H9 (cell line): ENCODE data around the gene R3HCC1L. TPM values are rescaled to one million over a fixed set of nuclear protein-coding genes. Genes with fewer than 3 reads are reported as not detected.

Experiments used
- DNase-seq: peaks from one replicate; pipeline ENCODE4 v3.0.0-alpha.2; 2017
- H2AFZ ChIP-seq: one replicate; pipeline ENCODE4 v1.6.1; 2013; ENCODE audit warnings: mild to moderate bottlenecking, low read length, control low read depth, moderate library complexity
- H2AK5ac ChIP-seq: 2 replicates; pipeline ENCODE4 v1.6.1; 2013; ENCODE audit warnings: low read length, control low read depth, mixed read lengths; ENCODE audit not compliant: insufficient read length
- H2BK120ac ChIP-seq: one replicate; pipeline ENCODE4 v1.6.1; 2013; ENCODE audit warnings: low read depth, mild to moderate bottlenecking, low read length, control low read depth, inconsistent platforms; ENCODE audit not compliant: poor library complexity, severe bottlenecking
- H2BK12ac ChIP-seq: 2 replicates; pipeline ENCODE4 v1.6.1; 2013; ENCODE audit warnings: low read length, control low read depth, mixed read lengths, low read depth; ENCODE audit not compliant: insufficient read length
- H2BK15ac ChIP-seq: 2 replicates; pipeline ENCODE4 v1.6.1; 2013; ENCODE audit warnings: low read depth, low read length, control low read depth
- H2BK20ac ChIP-seq: one replicate; pipeline ENCODE4 v1.6.1; 2013; ENCODE audit warnings: low read depth, mild to moderate bottlenecking, low read length, control low read depth, inconsistent platforms; ENCODE audit not compliant: poor library complexity, severe bottlenecking
- H2BK5ac ChIP-seq: 2 replicates; pipeline ENCODE4 v1.6.1; 2013; ENCODE audit warnings: low read length, control low read depth, mixed read lengths; ENCODE audit not compliant: insufficient read length
- H3K14ac ChIP-seq: 2 replicates; pipeline ENCODE4 v1.6.1; 2013; ENCODE audit warnings: low read length, control low read depth; ENCODE audit not compliant: insufficient read depth
- H3K18ac ChIP-seq: 2 replicates; pipeline ENCODE4 v1.6.1; 2013; ENCODE audit warnings: low read depth, mild to moderate bottlenecking, mixed read lengths, low read length, control low read depth; ENCODE audit not compliant: insufficient read length
- H3K23ac ChIP-seq: 2 replicates; pipeline ENCODE4 v1.6.1; 2013; ENCODE audit warnings: low read length, control low read depth, mixed read lengths, low read depth; ENCODE audit not compliant: insufficient read length
- H3K23me2 ChIP-seq: 2 replicates; pipeline ENCODE4 v1.6.1; 2013; ENCODE audit warnings: low read depth, mild to moderate bottlenecking, mixed read lengths, low read length, control low read depth; ENCODE audit not compliant: insufficient read length, poor library complexity, severe bottlenecking
- H3K27ac ChIP-seq: 2 replicates; pipeline ENCODE4 v1.5.1; 2013; ENCODE audit warnings: low read length, control low read depth, mixed read lengths, low read depth; ENCODE audit not compliant: insufficient read length
- H3K27me3 ChIP-seq: 2 replicates; pipeline ENCODE4 v1.6.1; 2013; ENCODE audit warnings: low read length, control low read depth, inconsistent platforms; ENCODE audit not compliant: insufficient read depth
- H3K4ac ChIP-seq: 2 replicates; pipeline ENCODE4 v1.6.1; 2013; ENCODE audit warnings: low read depth, mild to moderate bottlenecking, control low read depth, inconsistent platforms, low read length, moderate library complexity
- H3K4me1 ChIP-seq: 2 replicates; pipeline ENCODE4 v1.6.1; 2013; ENCODE audit warnings: low read length, control low read depth, inconsistent platforms; ENCODE audit not compliant: insufficient read depth
- H3K4me2 ChIP-seq: 2 replicates; pipeline ENCODE4 v1.6.1; 2013; ENCODE audit warnings: low read length, control low read depth, mixed read lengths; ENCODE audit not compliant: insufficient read length, insufficient read depth
- H3K56ac ChIP-seq: 2 replicates; pipeline ENCODE4 v1.6.1; 2013; ENCODE audit warnings: low read depth, mild to moderate bottlenecking, mixed read lengths, low read length, control low read depth; ENCODE audit not compliant: insufficient read length
- H3K79me1 ChIP-seq: 2 replicates; pipeline ENCODE4 v1.6.1; 2013; ENCODE audit warnings: low read depth, mild to moderate bottlenecking, moderate library complexity, low read length, control low read depth, inconsistent platforms; ENCODE audit not compliant: insufficient read depth, poor library complexity, severe bottlenecking
- H3K79me2 ChIP-seq: 2 replicates; pipeline ENCODE4 v1.6.1; 2013; ENCODE audit warnings: low read length, control low read depth, inconsistent platforms; ENCODE audit not compliant: insufficient read depth
- H3K9ac ChIP-seq: 2 replicates; pipeline ENCODE4 v1.6.1; 2013; ENCODE audit warnings: low read length, control low read depth, mixed read lengths; ENCODE audit not compliant: insufficient read length; ENCODE audit errors: extremely low read depth
- H3K9me3 ChIP-seq: one replicate; pipeline ENCODE4 v1.6.1; 2013; ENCODE audit warnings: low read depth, low read length, inconsistent platforms; ENCODE audit not compliant: control insufficient read depth
- H3T11ph ChIP-seq: one replicate; pipeline ENCODE4 v1.6.1; 2013; ENCODE audit warnings: mild to moderate bottlenecking, low read length, control low read depth, inconsistent platforms
- H4K20me1 ChIP-seq: one replicate; pipeline ENCODE4 v1.6.1; 2013; ENCODE audit not compliant: control insufficient read depth, insufficient read length, insufficient read depth
- H4K5ac ChIP-seq: 2 replicates; pipeline ENCODE4 v1.6.1; 2013; ENCODE audit warnings: low read depth, mild to moderate bottlenecking, mixed read lengths, low read length, control low read depth; ENCODE audit not compliant: insufficient read length
- H4K8ac ChIP-seq: replicated peaks from 2 replicates; pipeline ENCODE4 v1.6.1; 2013; ENCODE audit warnings: low read length, control low read depth, mixed read lengths, low read depth; ENCODE audit not compliant: insufficient read length
- H4K91ac ChIP-seq: 2 replicates; pipeline ENCODE4 v1.6.1; 2013; ENCODE audit warnings: low read depth, mild to moderate bottlenecking, moderate library complexity, mixed read lengths, low read length, control low read depth; ENCODE audit not compliant: insufficient read length
- H3K27ac Mint-ChIP-seq, 3 experiments: 2 replicates in 2 of 3; 3 replicates in 1 of 3; pipeline ENCODE4 v1.8.0; 2020 to 2021; ENCODE audit warnings: mixed read lengths in 3 of 3, mild to moderate bottlenecking in 1 of 3, moderate library complexity in 1 of 3
- H3K27me3 Mint-ChIP-seq: 2 replicates; pipeline ENCODE4 v1.8.0; 2021; ENCODE audit warnings: low read depth, mild to moderate bottlenecking, moderate library complexity, mixed read lengths
- H3K36me3 Mint-ChIP-seq, 3 experiments: 2 replicates in 2 of 3; 3 replicates in 1 of 3; pipeline ENCODE4 v1.8.0; 2020 to 2021; ENCODE audit warnings: low read depth in 3 of 3, mixed read lengths in 3 of 3; ENCODE audit not compliant: insufficient read depth in 1 of 3
- H3K4me1 Mint-ChIP-seq, 2 experiments: 2 replicates each; pipeline ENCODE4 v1.8.0; 2020; ENCODE audit warnings: mixed read lengths in 2 of 2
- H3K4me3 Mint-ChIP-seq, 2 experiments: 2 replicates in 1 of 2; 3 replicates in 1 of 2; pipeline ENCODE4 v1.8.0; 2020 to 2021; ENCODE audit warnings: mild to moderate bottlenecking in 2 of 2, mixed read lengths in 2 of 2, moderate library complexity in 1 of 2
- H3K9me3 Mint-ChIP-seq, 2 experiments: 2 replicates in 1 of 2; 3 replicates in 1 of 2; pipeline ENCODE4 v1.8.0; 2020; ENCODE audit warnings: mild to moderate bottlenecking in 2 of 2, mixed read lengths in 2 of 2, moderate library complexity in 1 of 2
- CTCF ChIP-seq: fragments of 200-600 bp; sonication (generic); conservative IDR thresholded peaks from 3 replicates; pipeline ENCODE4 v1.8.0; 2021; ENCODE audit warnings: antibody characterized with exemption, mild to moderate bottlenecking
- WGBS: extraction: QIAGEN DNeasy Blood & Tissue Kit; methylation state at CpG from one replicate; pipeline ENCODE4 v1.1.7; 2013; ENCODE audit warnings: missing lambda C conversion rate, low lambda C conversion rate, mixed read lengths; ENCODE audit not compliant: insufficient read length; ENCODE audit errors: extremely low coverage; 5-methylcytosine and 5-hydroxymethylcytosine counted together
- total RNA-seq: library from RNA; stranded (reverse); gene quantifications from 2 replicates; pipeline ENCODE4 v1.2.1, GENCODE V29; 2021

Gene R3HCC1L
- total RNA-seq, 1 experiment from 2014 or later, result 18.5 TPM

- Histone ChIP-seq H2BK12ac (no peak overlapping the region), H3K9ac (no peak overlapping the region), H4K20me1 (no peaks in the 10 kb centered on the region), H2AFZ (no peak overlapping the region), H2AK5ac (no peak overlapping the region), H4K91ac (no peak overlapping the region), H3K79me1 (no peaks in the 10 kb centered on the region), H3K23me2 (no peaks in the 10 kb centered on the region), H4K8ac (no peak overlapping the region), H3K4ac (no peak overlapping the region), H3K27me3 (no peaks in the 10 kb centered on the region), H3K4me1 (no peaks in the 10 kb centered on the region), H2BK5ac (no peak overlapping the region), H3K18ac (no peak overlapping the region), H3T11ph (no peak overlapping the region), H3K27ac (no peak overlapping the region), H2BK15ac (no peak overlapping the region), H2BK20ac (no peak overlapping the region), H2BK120ac (no peak overlapping the region), H3K23ac (no peak overlapping the region), H3K9me3 (no peaks in the 10 kb centered on the region), H4K5ac (no peak overlapping the region), H3K14ac (no peak overlapping the region), H3K79me2 (no peaks in the 10 kb centered on the region), H3K4me2 (no peak overlapping the region), H3K56ac (no peak overlapping the region)
- Mint-ChIP-seq H3K36me3 (no peaks in the 10 kb centered on the region), H3K27me3 (no peaks in the 10 kb centered on the region), H3K4me3 (no peak overlapping the region), H3K27ac (no peak overlapping the region; a peak in 1 of 7 replicates), H3K4me1 (peaks cover 4 to 5% of the 10 kb centered on the region in 2 experiments), H3K9me3 (no peaks in the 10 kb centered on the region)
- DNase-seq, result no peak
- no peak for TF ChIP-seq CTCF
- no CpG with 5 or more reads among the region's 8 CpGs for WGBS
Observed at GRCh38 chr10:98202378-98202777, 67.9 kb downstream of the R3HCC1L start.
